Neutrophil (primary cell): ENCODE measurements around the gene DPP7.

Source experiments
- H3K27ac ChIP-seq: fragments of 200-600 bp; sonication (generic); 2 replicates; pipeline ENCODE4 v1.5.1; 2016; ENCODE audit warnings: mild to moderate bottlenecking, moderate library complexity
- H3K27me3 ChIP-seq: fragments of 200-600 bp; sonication (generic); 2 replicates; pipeline ENCODE4 v1.6.0; 2016; ENCODE audit warnings: mild to moderate bottlenecking
- H3K36me3 ChIP-seq: fragments of 200-600 bp; sonication (generic); 2 replicates; pipeline ENCODE4 v1.5.1; 2017
- H3K4me1 ChIP-seq, 2 experiments: fragments of 200-600 bp in 1 of 2; sonication (generic) in 1 of 2; 1 replicate in 1 of 2; 2 replicates in 1 of 2; pipeline versions ENCODE4 v1.5.1 to v1.6.1; 2013 to 2016; ENCODE audit warnings: low read depth in 1 of 2, low read length in 1 of 2, mild to moderate bottlenecking in 1 of 2, moderate library complexity in 1 of 2; ENCODE audit not compliant: control insufficient read depth in 1 of 2, insufficient read depth in 1 of 2
- H3K4me3 ChIP-seq, 2 experiments: fragments of 200-600 bp in 1 of 2; sonication (generic) in 1 of 2; 1 replicate in 1 of 2; 2 replicates in 1 of 2; pipeline ENCODE4 v1.5.1; 2013 to 2016; ENCODE audit warnings: low read depth in 1 of 2, low read length in 1 of 2, mild to moderate bottlenecking in 1 of 2, moderate library complexity in 1 of 2
- H3K9me3 ChIP-seq: fragments of 200-600 bp; sonication (generic); 2 replicates; pipeline ENCODE4 v1.5.1; 2016
- CTCF ChIP-seq: fragments of 200-600 bp; sonication (generic); IDR thresholded peaks from 2 replicates; pipeline ENCODE4 v1.5.1; 2016; ENCODE audit warnings: antibody characterized with exemption

The DPP7 gene

GRCh38 chr9:137087409-137087925 is 27.1 kb downstream of the DPP7 start:
- H3K4me3 ChIP-seq = peak overlapping the region; percentile 82 to 92
- H3K27me3 ChIP-seq = peaks cover 4% of the 10 kb centered on the region
- peaks cover 15% of the 10 kb centered on the region for H3K36me3 ChIP-seq
- no peaks in the 10 kb centered on the region for H3K9me3 ChIP-seq
- H3K4me1 ChIP-seq = peaks cover 25 to 27% of the 10 kb centered on the region in 2 experiments
- TF ChIP-seq CTCF = no peak
- H3K27ac ChIP-seq = peak overlapping the region; percentile 94

- H3K9me3 ChIP-seq = no peaks in the 10 kb centered on the region
- peak; percentile 53 for TF ChIP-seq CTCF
- H3K4me3 ChIP-seq = peak within 1 kb of the TSS; percentile 82 to 92
- peaks cover 4% of the 10 kb centered on the region for H3K27me3 ChIP-seq
- peaks cover 15% of the 10 kb centered on the region for H3K36me3 ChIP-seq
- H3K27ac ChIP-seq = peak within 1 kb of the TSS; percentile 94
- H3K4me1 ChIP-seq = peaks cover 25 to 27% of the 10 kb centered on the region in 2 experiments
Observed at GRCh38 chr9:137086531-137087408, 27.8 kb downstream of the DPP7 start, which contains the start of gene MAN1B1. Gene MAN1B1, plus strand, starts transcription at chr9:137086985. Its CDS starts 15 bp downstream, at chr9:137087000.

GRCh38 chr9:137085920-137086530 is 28.5 kb downstream of the DPP7 start:
- peak overlapping the region; percentile 94 for H3K27ac ChIP-seq
- peak overlapping the region; percentile 82 to 92 for H3K4me3 ChIP-seq
- peaks cover 4% of the 10 kb centered on the region for H3K27me3 ChIP-seq
- no peaks in the 10 kb centered on the region for H3K9me3 ChIP-seq
- H3K36me3 ChIP-seq = peaks cover 15% of the 10 kb centered on the region
- no peak for TF ChIP-seq CTCF
- H3K4me1 ChIP-seq = peaks cover 25 to 27% of the 10 kb centered on the region in 2 experiments

GRCh38 chr9:137084526-137084925 is 30.0 kb downstream of the DPP7 start:
- peaks cover 25 to 27% of the 10 kb centered on the region in 2 experiments for H3K4me1 ChIP-seq

More at GRCh38 chr9:137084526-137084925, 30.0 kb downstream of the DPP7 start:
- no peaks in the 10 kb centered on the region for H3K9me3 ChIP-seq
- H3K27me3 ChIP-seq = peaks cover 13% of the 10 kb centered on the region
- no peak overlapping the region for H3K27ac ChIP-seq
- no peak overlapping the region for H3K4me3 ChIP-seq
- TF ChIP-seq CTCF = no peak
- H3K36me3 ChIP-seq = peaks cover 8% of the 10 kb centered on the region
